Nephron (organoid): Measurements from ENCODE around the gene CHRNA4.

Experiments used
- H3K27ac Mint-ChIP-seq, 3 experiments: 2 replicates each; pipeline ENCODE4 v1.8.0; 2020; ENCODE audit warnings: mixed read lengths in 3 of 3, mild to moderate bottlenecking in 2 of 3, moderate library complexity in 1 of 3
- H3K27me3 Mint-ChIP-seq: 2 replicates; pipeline ENCODE4 v1.8.0; 2021; ENCODE audit warnings: low read depth, mild to moderate bottlenecking, moderate library complexity, mixed read lengths
- H3K36me3 Mint-ChIP-seq: 2 replicates; pipeline ENCODE4 v1.8.0; 2020; ENCODE audit warnings: low read depth, mixed read lengths
- H3K4me1 Mint-ChIP-seq: 2 replicates; pipeline ENCODE4 v1.8.0; 2020; ENCODE audit warnings: mixed read lengths
- H3K4me3 Mint-ChIP-seq, 3 experiments: 2 replicates each; pipeline ENCODE4 v1.8.0; 2020; ENCODE audit warnings: mild to moderate bottlenecking in 3 of 3, mixed read lengths in 3 of 3, moderate library complexity in 2 of 3
- H3K9me3 Mint-ChIP-seq: 2 replicates; pipeline ENCODE4 v1.8.0; 2020; ENCODE audit warnings: mixed read lengths
- CTCF ChIP-seq, 3 experiments: fragments of 200-600 bp; sonication (generic); IDR thresholded peaks; one replicate each; pipeline ENCODE4 v1.5.0; 2021; ENCODE audit warnings: antibody characterized with exemption in 3 of 3; ENCODE audit not compliant: unreplicated experiment in 3 of 3

CHRNA4 gene

GRCh38 chr20:63363981-63364561, 2.9 kb upstream of the CHRNA4 start:
- peaks cover 17% of the 10 kb centered on the region for H3K4me1 Mint-ChIP-seq
- H3K27me3 Mint-ChIP-seq: peaks cover 41% of the 10 kb centered on the region
- no peaks in the 10 kb centered on the region for H3K9me3 Mint-ChIP-seq
- H3K27ac Mint-ChIP-seq: peak overlapping the region in 2 of 3 experiments; percentile 62 to 66
- H3K4me3 Mint-ChIP-seq: peak overlapping the region in 1 of 3 experiments; percentile 20
- H3K36me3 Mint-ChIP-seq: peaks cover 2% of the 10 kb centered on the region
- TF ChIP-seq CTCF (IDR thresholded peaks at IDR 0.05; ENCODE audit: unreplicated experiment in 3 of 3): no peak

GRCh38 chr20:63363013-63363957, 2.1 kb upstream of the CHRNA4 start:
- H3K4me1 Mint-ChIP-seq: peaks cover 14% of the 10 kb centered on the region

GRCh38 chr20:63362436-63363009, 1.4 kb upstream of the CHRNA4 start:
- peaks cover 14% of the 10 kb centered on the region for H3K4me1 Mint-ChIP-seq

More at GRCh38 chr20:63363013-63363957, 2.1 kb upstream of the CHRNA4 start:
- Mint-ChIP-seq H3K4me3 (peak overlapping the region; percentile 63 to 72 (median 67)), H3K27me3 (peaks cover 42% of the 10 kb centered on the region), H3K9me3 (no peaks in the 10 kb centered on the region), H3K36me3 (no peaks in the 10 kb centered on the region), H3K27ac (peak overlapping the region; percentile 22 to 66 (median 46))
- TF ChIP-seq CTCF (IDR thresholded peaks at IDR 0.05; ENCODE audit: unreplicated experiment in 3 of 3): no peak

GRCh38 chr20:63361519-63362435, 628 bp upstream of the CHRNA4 start:
- Mint-ChIP-seq H3K4me3 (peak overlapping the region in 2 of 3 experiments; percentile 63 to 67), H3K4me1 (peaks cover 8% of the 10 kb centered on the region), H3K9me3 (no peaks in the 10 kb centered on the region), H3K27me3 (peaks cover 37% of the 10 kb centered on the region), H3K36me3 (no peaks in the 10 kb centered on the region), H3K27ac (peak overlapping the region in 1 of 3 experiments; percentile 59)
- no peak for TF ChIP-seq CTCF (IDR thresholded peaks at IDR 0.05; ENCODE audit: unreplicated experiment in 3 of 3)

More at GRCh38 chr20:63362436-63363009, 1.4 kb upstream of the CHRNA4 start:
- Mint-ChIP-seq H3K9me3 (no peaks in the 10 kb centered on the region), H3K27ac (peak overlapping the region; percentile 22 to 59 (median 46)), H3K27me3 (peaks cover 42% of the 10 kb centered on the region), H3K36me3 (no peaks in the 10 kb centered on the region), H3K4me3 (peak overlapping the region; percentile 63 to 72 (median 67))
- no peak for TF ChIP-seq CTCF (IDR thresholded peaks at IDR 0.05; ENCODE audit: unreplicated experiment in 3 of 3)
